Measurements from ENCODE around the gene ABI1. TPM values are rescaled to one million over a fixed set of nuclear protein-coding genes. Genes with fewer than 3 reads are reported as not detected.
"Not testable (repeated sequence)": the region's sequence is repeated elsewhere in the genome, so short reads cannot be mapped to it uniquely, and the experiment has no call there.

Gene ABI1
- total RNA-seq, 1 experiment from 2014 or later, result 28.2 TPM

DNA sequence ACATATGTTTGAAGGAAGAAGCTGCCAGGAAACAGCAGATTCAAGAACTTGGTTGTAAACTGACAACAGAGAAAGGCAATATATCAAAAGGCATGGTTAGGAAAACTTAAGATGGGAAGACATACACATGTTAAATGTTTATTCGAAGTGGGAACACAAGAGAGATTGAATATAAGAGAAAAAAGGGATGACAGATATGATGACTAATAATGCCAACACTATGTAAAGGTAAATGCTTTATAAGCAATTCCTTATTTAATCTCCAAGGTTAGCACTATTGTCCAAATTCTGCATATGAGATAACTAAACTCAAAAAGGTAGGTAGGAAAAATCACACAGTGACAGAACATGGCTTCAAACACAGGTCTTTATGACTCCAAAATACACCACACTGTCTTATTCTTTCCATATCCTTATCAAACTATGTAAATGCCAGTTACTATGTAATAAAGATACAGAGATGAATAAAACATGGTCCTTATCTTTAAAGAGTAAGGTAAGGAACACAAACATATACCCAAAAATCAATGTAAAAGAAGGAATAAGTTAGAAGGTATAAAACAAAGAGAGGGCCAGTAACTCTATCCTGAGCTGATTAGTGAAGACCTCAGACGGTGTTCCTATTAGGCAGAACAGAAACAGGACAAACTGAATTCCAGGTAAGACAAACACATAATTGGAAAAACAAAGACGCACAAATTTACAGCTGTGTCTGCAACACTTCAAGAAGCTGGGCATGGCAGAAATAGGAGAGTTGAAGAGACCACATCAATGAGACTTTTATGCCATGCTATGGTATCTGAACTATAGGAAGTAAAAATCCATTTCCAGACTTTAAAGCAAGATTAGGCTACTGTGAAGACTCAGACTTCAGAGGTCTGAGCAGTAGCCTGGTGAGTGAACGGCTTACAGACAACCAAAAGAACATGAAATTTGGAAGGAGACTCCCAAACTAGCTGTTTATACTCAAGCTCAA is 56.1 kb downstream of the ABI1 start:
- DNase-seq (ENCODE audit: low spot score), result no peak

DNA sequence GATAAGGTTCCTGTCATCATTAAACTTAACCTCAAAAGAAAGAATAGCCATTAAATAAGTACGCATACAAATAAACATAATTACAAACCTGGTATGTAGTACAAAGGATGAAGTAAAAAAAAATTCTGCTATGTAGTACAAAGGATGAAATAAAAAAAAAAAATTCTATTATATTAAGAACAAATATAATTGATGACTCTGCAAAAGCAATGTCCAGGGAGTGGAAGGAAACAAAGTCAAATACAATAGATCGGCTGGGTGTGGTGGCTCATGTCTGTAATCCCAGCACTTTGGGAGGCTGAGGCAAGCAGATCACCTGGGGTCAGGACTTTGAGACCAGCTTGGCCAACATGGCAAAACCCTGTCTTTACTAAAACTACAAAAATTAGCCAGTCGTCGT is 56.9 kb downstream of the ABI1 start:
- no peak for DNase-seq (ENCODE audit: low spot score)

DNA sequence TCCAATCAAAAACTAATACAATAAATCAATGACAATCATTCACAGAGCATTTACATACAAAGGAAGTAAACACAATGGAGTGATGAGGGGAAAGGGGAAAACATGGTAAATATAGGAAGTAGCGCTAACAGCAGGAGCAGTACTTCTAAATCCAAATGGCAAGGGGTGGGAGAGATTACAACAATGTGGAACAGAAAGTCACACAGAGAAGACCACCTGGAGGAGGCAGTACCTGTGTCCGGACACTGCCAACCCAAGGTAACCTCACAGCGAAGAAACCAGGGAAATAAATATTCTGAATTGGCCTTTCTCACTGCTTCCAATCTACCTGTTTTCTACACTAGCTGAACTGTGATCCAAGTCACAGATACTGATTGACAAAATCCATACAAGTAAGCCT is 58.2 kb downstream of the ABI1 start:
- DNase-seq (ENCODE audit: low spot score), result no peak

DNA sequence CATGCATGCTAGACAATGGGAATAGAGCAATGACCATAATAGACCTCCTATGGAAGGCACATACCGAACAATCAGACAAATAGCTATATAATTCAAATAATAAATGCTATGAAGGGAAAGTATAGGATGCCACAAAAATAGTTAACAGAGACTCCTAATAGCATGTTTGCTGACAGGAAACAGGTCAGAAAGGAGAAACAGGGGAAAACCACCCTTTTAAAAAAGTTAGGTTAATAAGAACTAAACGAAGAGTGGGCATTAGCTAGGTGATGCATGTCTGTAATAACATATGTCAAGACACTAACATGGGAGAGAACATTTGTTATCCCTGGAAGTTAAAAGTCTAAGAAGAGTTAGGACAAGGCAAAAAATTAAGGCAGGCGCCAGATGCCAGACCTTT is 58.9 kb downstream of the ABI1 start:
- no peak for DNase-seq (ENCODE audit: low spot score)

DNA sequence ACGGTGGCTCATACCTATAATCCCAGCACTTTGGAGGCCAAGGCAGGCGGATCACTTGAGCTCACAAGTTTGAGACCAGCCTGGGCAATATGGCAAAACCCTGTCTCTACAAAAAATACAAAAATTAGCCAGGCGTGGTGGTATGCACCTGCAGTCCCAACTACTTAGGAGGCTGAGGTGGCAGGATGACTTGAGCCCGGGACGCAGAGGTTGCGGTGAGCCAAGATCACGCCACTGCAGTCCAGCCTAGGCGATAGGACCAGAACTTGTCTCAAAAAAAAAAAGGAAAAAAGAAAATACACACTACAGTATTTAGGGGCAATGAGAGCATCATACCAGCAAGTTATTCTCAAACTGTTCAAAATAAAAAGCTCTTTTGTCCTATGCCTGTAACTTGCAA is 59.5 kb downstream of the ABI1 start:
- no peak for DNase-seq (ENCODE audit: low spot score)

DNA sequence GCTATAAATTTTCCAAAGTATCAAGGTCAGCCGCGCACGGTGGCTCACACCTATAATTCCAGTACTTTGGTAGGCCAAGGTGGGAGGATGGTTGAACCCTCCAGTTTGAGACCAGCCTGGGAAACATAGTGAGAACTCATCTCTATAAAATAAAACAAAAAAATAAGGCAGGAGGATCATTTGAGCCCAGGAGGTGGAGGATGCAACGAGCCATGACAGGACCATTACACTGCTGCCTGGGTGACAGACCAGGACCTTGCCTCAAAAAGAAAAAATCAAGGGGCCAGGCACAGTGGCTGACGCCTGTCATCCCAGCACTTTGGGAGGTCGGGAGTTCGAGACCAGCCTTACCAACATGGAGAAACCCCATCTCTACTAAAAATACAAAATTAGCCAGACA is 60.3 kb downstream of the ABI1 start:
- DNase-seq (ENCODE audit: low spot score), result no peak

DNA sequence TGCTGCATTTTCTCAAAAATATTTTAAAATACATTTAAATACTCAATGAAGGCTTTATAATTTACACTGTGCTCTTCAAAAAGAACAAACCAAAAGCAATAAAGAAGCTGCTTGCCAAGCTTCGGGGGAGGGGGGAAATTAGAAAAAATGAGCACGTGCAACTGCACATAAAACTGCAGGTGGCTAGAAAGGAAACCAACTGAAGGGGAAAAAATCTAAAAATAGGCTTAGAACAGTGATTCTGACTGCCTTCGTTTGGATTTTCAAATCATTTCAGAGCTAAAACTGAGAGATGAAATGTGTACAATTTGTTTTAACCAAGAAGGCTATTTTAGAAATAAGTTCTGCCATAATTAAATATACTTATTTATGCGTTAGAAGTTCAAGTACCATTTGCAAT is 61.4 kb downstream of the ABI1 start:
- no peak for DNase-seq (ENCODE audit: low spot score)

DNA sequence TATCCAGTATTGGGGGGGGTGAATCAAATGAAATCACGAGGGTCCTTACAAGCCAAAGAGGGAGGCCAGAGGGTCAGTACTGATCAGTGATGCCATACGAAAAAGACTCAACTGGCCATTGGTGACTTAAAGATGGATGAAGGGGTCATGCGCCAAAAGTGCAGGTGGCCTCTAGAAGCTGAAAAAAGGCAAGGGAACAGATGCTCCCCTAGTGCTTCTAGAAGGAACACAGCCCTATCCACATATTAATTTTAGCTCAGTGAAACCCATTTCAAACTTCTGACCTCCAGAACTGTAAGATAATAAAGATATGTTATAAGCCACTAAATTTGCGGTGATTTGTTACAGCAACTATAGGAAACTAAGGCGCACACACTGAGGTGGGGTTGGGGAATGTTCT is 62.5 kb downstream of the ABI1 start:
- no peak for DNase-seq (ENCODE audit: low spot score)

DNA sequence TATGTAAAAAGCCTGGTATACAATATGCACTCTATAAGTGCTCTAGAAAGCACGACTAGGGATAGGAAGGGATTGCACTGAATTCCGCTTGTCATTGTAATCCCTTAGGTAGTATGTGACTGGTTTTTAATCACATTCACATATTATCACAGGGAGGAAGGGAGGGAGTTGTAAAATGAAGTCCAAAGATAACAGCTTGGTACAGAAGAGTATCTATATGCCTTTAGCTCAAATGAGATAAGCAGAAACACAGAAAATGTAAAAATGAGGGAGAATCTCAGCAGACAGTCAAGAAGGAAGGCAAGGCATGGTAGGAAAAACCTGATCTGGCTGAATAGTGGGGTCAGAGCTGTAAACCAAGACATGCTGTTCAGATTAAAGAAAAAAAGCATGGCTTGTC is 63.4 kb downstream of the ABI1 start:
- DNase-seq (ENCODE audit: low spot score), result no peak

DNA sequence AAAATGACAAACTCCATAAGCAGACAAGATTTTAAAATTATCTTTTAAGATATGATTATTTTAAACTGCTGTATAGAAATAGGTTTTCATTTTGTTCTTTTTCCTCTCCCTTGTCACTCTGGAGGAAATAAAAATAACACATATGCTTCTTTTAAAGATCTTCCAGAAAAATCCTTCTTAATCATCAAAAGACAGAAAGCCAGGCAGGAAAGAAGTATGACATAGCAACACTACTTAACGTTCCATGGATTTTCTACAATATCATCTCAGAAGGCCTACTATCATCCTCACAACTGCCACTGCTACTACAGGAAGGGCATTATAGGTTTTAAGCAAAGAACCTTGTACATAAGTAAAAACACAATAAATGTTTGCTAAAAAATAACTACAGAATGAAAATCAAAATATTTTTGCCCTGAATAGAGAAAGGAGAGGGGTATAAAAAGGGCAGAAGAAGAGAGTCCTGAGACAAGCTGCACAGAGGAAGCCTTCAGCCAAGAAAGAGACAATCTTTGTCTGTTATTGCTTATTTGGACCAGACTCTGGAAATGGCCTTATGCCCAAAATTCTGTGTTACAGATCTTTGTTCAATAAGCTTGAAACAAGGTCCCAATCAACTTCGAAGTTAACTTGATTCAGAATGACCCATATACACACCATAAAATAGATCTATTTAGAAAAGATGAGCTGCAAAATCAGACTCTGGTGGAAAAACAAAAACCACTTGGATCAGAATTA is 67.8 kb downstream of the ABI1 start:
- no peak for DNase-seq (ENCODE audit: low spot score)

DNA sequence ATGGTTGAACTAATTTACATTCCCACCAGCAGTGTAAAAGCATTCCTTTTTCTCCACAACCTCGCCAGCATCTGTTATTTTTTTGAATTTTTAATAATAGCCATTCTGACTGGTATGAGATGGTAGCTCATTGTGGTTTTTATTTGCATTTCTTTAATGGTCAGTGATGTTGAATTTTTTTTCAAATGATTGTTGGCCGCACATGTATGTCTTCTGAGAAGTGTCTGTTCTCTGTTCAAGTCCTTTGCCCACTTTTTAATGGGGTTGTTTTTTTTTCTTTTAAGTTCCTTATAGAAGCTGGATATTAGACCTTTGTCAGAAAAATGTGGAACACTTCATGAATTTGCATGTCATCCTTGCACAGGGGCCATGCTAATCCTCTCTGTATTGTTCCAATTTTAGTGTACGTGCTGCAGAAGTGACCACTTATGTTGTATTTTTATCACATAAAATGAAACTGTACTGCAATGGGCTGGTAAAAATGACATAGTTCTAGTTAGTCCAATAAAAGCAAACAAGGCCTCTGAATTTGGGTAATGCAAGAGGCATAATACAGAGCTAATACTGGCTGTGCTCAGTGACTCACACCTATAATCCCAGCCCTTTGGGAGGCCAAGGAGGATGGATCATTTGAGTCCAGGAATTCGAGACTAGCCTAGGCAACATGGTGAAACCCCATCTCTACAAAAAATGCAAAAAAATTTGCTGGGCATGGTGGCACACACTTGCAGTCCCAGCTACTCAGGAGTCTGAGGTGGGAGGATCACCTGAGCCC is 70.3 kb downstream of the ABI1 start:
- DNase-seq (ENCODE audit: low spot score), result no peak

DNA sequence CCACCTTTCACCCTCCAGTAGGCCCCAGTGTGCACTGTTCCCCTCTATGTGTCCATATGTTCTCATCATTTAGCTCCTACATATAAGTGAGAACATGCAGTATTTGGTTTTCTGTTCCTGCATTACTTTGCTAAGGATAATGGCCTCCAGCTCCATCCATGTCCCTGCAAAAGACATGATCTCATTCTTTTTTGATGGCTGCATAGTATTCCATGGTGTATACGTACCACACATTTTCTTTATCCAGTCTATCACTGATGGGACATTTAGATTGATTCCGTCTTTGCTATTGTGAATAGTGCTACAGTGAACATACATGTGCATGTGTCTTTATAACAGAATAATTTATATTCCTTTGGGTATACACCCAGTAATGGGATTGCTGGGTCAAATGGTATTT is 71.0 kb downstream of the ABI1 start:
- not testable (repeated sequence) for DNase-seq (ENCODE audit: low spot score)

DNA sequence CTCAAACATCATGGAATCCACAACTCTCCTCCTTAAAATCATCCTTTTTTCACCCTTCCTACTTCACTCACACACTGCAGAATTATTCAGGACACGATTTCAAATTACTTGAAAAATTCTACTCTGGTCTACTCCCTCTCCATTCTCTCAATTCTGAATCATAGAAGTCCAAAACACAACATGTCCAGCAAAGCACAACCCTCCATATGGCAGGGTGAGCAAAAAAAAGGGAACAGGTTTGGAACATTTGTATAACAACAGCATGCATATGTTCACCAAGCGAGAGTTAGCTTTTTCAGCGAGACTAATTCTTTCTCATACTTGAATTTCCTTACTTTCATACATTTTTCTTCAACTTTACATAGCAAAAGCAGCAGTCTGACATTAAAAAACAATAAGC is 73.4 kb downstream of the ABI1 start:
- DNase-seq (ENCODE audit: low spot score), result no peak

DNA sequence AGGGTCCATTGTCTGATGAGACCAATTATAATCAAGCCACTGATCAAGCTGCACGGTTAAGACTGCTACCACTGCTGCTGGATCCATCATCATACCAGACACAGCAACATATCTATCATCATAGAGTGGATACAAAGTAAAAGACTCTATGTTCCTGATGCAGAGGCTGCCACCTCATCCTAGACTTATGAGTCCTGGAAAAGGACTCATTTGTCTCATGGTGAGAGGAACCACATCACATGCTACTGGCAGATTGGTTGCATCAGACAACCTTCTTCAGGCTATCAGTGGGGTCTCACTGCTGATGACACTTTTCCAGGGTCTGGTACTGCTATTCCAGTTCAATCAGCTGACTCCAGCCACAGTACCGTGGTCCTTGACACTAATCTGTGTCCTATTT is 79.0 kb downstream of the ABI1 start:
- DNase-seq (ENCODE audit: low spot score), result no peak

DNA sequence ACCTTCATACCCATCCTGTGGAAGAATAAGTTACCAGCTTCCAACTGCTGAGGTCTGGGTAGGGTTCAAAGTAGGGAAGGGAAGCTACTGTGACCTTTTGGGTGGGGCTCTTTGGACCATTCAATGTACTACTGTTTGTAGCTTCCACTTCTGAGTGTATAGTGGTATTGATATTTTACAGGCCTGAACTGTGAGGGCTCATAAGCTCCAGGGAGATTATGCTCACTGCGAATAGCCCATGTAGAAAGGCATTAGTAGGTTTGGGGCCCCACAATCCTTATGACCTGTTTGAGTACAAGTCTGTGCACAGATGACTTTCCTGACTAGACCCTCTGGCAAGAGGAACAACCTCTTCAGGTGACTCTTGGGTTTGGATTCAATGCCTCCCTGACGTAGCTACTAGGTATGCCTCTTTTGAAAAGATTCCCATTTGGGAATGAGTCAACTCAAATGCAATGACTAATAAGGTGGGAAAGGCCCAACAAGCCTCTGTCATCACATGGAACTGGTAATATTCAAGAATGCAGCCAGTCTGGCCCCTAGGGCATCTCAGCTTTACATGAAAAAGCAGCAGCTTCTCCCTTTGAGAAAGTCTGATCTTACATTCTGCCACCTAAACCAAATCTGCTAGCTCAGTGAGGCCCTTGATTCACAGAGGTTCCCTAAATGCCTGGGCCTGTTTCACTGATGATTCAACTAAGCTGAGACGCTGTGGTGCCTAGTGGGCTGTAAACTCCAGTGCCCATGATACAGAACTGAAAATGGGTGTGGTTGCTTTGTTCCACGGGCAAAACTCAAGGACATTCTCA is 79.8 kb downstream of the ABI1 start:
- peak; percentile 20 for DNase-seq (ENCODE audit: low spot score)

DNA sequence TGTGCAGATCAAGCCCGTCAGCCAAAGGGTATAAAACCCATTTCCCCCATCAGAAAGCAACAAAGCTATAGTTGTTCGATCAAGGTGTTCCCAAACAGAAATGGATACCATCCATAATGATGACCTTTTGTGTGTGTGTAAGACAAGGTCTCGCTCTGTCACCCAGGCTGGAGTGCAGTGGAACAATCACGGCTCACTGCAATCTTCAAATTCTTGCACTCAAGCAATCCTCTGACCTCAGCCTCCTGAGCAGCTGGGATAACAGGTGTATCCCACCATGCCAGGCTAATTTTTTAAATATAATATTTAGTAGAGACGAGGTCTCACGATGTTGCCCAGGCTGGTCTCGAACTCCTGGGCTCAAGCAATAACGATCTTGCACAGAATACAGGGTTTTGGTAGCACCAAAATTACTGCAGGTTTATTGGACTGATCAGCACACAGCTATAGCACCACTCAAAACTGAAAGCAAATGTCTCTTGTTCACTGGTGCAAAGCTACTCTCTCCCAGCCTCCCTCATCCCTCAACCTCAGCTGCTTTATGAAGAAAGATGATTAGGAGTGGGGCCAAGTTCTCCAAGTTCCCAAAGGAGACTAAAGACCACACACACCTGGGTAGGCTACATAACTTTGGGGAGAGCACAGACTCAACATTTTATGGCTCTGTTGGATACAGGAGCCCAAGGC is 80.5 kb downstream of the ABI1 start:
- DNase-seq (ENCODE audit: low spot score), result no peak

DNA sequence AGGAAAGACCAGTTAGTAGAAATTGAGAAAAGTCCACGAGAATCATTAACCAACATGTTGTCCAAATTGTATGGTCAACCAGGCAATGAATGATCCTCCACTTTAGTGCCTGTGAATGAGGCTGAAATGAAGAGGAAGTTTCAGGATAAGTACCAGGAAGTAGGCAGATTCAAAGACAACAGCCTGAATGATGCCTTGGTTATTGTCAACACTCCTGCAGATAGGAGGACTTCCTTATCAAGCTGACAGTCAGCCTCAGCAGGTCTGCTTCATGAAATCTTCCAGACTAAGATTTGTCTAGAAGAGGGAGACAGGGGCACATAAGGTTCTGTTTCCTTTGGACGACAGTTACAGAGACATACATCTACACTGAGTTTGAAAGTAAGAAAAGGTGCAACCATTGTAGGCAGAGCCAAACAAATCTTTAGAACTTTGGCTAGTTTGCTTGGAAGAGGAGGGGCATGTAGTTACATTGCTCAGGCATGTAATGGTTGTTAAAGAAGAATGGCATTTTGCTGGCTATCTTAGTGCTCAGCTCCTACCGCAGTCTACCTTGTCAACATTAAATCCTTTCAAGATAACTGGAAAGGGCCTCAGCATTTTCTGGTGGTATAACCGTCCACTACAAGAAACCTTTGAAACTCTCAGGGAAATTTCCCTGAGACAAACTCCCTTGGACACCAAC is 81.4 kb downstream of the ABI1 start:
- DNase-seq (ENCODE audit: low spot score), result no peak

DNA sequence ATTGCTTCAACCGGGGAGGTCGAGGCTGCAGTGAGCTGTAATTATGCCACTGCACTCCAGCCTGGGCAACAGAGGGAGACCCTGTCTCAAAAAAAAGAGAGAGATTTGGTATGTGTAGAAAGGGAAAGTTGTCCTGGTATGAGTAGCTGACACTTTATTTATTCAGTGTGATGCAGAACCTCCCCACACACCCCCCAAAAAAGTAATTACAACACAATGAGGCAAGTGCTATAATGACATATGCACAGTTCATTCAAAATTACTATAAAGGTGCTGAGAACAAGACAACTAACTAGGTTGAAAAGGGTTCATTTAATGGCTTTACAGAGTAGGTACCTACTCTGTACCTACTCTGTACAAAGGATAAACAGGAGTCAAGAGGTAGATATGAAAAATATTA is 83.1 kb downstream of the ABI1 start:
- no peak for DNase-seq (ENCODE audit: low spot score)

DNA sequence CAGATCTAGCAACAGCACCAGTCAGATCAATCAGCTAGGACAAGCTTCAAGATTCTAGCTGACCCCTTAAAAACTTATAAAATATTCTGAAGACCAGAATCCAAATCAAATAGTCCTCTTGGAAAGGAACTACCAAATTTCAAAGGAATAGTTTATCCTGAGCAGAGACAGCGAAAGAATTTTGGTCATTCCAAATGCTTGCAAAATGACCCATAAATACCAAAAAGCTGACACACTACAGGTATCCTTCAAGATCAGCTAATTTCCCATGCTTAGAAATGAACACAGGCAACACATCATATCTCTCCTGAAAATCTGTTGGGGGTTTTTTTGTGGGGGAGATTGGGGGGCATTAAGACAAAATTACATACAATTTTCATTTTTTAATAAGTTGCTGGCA is 84.5 kb downstream of the ABI1 start:
- DNase-seq (ENCODE audit: low spot score), result no peak

DNA sequence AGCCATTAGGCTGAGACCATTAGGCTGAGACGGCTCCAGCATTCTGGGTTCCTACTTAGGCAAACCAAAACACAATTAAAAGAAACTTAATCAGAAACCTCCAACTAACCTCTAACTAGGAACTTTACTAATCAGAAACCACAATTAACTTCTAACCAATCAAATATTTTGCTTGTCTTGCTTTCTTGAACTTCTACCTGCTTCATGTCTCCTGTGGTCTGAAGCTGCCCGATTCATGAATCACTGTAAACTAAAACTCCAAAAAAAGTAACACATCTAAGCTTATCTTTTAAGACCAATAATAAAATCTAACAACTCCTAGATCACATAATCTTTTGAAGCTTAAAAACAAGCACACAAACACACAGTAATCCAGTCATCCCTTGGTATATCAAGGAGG is 87.1 kb downstream of the ABI1 start:
- no peak for DNase-seq (ENCODE audit: low spot score)

Data from H4 (cell line).